GM23338 (cell line): Measurements from ENCODE around the gene PLN. TPM values are rescaled to one million over a fixed set of nuclear protein-coding genes. Genes with fewer than 3 reads are reported as not detected.

Experiments
- ATAC-seq: fragments of 200-7000 bp; cut with Tn5 transposase; 3 replicates; pipeline ENCODE4 v1.9.1; 2020
- DNase-seq: peaks from one replicate; pipeline ENCODE4 v3.0.0-alpha.2; 2015; ENCODE audit warnings: low spot score
- H2AFZ ChIP-seq: fragments of 200-600 bp; sonication (generic); 2 replicates; pipeline ENCODE4 v1.8.0; 2016; ENCODE audit warnings: antibody characterized with exemption, mild to moderate bottlenecking, moderate library complexity
- H3F3A ChIP-seq: fragments of 200-600 bp; sonication (generic); replicated peaks from 2 replicates; pipeline ENCODE4 v1.8.0; 2017; ENCODE audit warnings: antibody characterized with exemption, mixed run types, low read depth
- H3K27ac ChIP-seq: fragments of 200-600 bp; sonication (generic); 2 replicates; pipeline ENCODE4 v1.6.1; 2016; ENCODE audit warnings: low read depth
- H3K27me3 ChIP-seq: fragments of 200-600 bp; sonication (generic); 2 replicates; pipeline ENCODE4 v1.8.0; 2016; ENCODE audit warnings: mild to moderate bottlenecking, mixed run types, moderate library complexity; ENCODE audit not compliant: insufficient read depth
- H3K36me3 ChIP-seq: fragments of 200-600 bp; sonication (generic); 2 replicates; pipeline ENCODE4 v1.8.0; 2016; ENCODE audit warnings: mild to moderate bottlenecking; ENCODE audit not compliant: insufficient read depth
- H3K4me1 ChIP-seq: fragments of 200-600 bp; sonication (generic); 2 replicates; pipeline ENCODE4 v1.8.0; 2016; ENCODE audit warnings: mild to moderate bottlenecking, moderate library complexity; ENCODE audit not compliant: insufficient read depth
- H3K4me2 ChIP-seq: fragments of 200-600 bp; sonication (generic); 2 replicates; pipeline ENCODE4 v1.7.1; 2017; ENCODE audit warnings: mixed run types
- H3K4me3 ChIP-seq: fragments of 200-600 bp; sonication (generic); 2 replicates; pipeline ENCODE4 v1.6.1; 2016; ENCODE audit warnings: mixed run types
- H3K79me2 ChIP-seq: fragments of 200-600 bp; sonication (generic); replicated peaks from 2 replicates; pipeline ENCODE4 v1.8.0; 2017; ENCODE audit warnings: mild to moderate bottlenecking; ENCODE audit not compliant: insufficient read depth
- H3K9me2 ChIP-seq: fragments of 200-600 bp; sonication (generic); 2 replicates; pipeline ENCODE4 v1.8.0; 2017; ENCODE audit not compliant: insufficient read depth
- H4K20me1 ChIP-seq: fragments of 200-600 bp; sonication (generic); replicated peaks from 2 replicates; pipeline ENCODE4 v1.8.0; 2017; ENCODE audit warnings: mild to moderate bottlenecking; ENCODE audit not compliant: insufficient read depth
- H3K27ac Mint-ChIP-seq: 2 replicates; pipeline ENCODE4 v1.8.0; 2020; ENCODE audit warnings: inconsistent platforms, mild to moderate bottlenecking, moderate library complexity, mixed read lengths
- H3K27me3 Mint-ChIP-seq: 3 replicates; pipeline ENCODE4 v1.8.0; 2022; ENCODE audit warnings: low read depth, mild to moderate bottlenecking, moderate library complexity, mixed read lengths, inconsistent platforms; ENCODE audit not compliant: insufficient read depth, poor library complexity
- H3K36me3 Mint-ChIP-seq: 3 replicates; pipeline ENCODE4 v1.8.0; 2021; ENCODE audit warnings: low read depth, mild to moderate bottlenecking, inconsistent platforms, moderate library complexity, mixed read lengths
- H3K4me1 Mint-ChIP-seq: 3 replicates; pipeline ENCODE4 v1.8.0; 2020; ENCODE audit warnings: mild to moderate bottlenecking, inconsistent platforms, mixed read lengths
- H3K4me3 Mint-ChIP-seq: 3 replicates; pipeline ENCODE4 v1.8.0; 2021; ENCODE audit warnings: moderate library complexity, mild to moderate bottlenecking, inconsistent platforms, mixed read lengths
- H3K9me3 Mint-ChIP-seq: 3 replicates; pipeline ENCODE4 v1.8.0; 2020; ENCODE audit warnings: moderate library complexity, mild to moderate bottlenecking, inconsistent platforms, mixed read lengths
- CREB1 ChIP-seq: fragments of 250-450 bp; sonication (Bioruptor Pico); IDR thresholded peaks from 2 replicates; pipeline ENCODE4 v1.5.0; 2020; ENCODE audit warnings: low read depth, mild to moderate bottlenecking, moderate library complexity
- CTCF ChIP-seq, 2 experiments: fragments of 200-600 bp in 1 of 2; sonication (generic) in 1 of 2; conservative IDR thresholded peaks; 2 replicates each; pipeline versions ENCODE4 v1.5.1 to v1.6.1; 2016 to 2017; ENCODE audit warnings: antibody characterized with exemption in 2 of 2, low read depth in 2 of 2, mild to moderate bottlenecking in 2 of 2, moderate library complexity in 1 of 2
- ETS1 ChIP-seq: IDR thresholded peaks from 2 replicates; pipeline ENCODE4 v1.6.1; 2016; ENCODE audit warnings: antibody characterized with exemption
- EZH2 ChIP-seq: fragments of 200-600 bp; sonication (generic); IDR thresholded peaks from one replicate; pipeline ENCODE4 v1.8.0; 2017; ENCODE audit warnings: antibody characterized with exemption, mild to moderate bottlenecking, low read depth; ENCODE audit not compliant: unreplicated experiment
- EZH2phosphoT487 ChIP-seq: fragments of 200-600 bp; sonication (generic); IDR thresholded peaks from one replicate; pipeline ENCODE4 v1.8.1; 2018; ENCODE audit warnings: antibody characterized with exemption; ENCODE audit not compliant: unreplicated experiment
- JUNB ChIP-seq: IDR thresholded peaks from one replicate; pipeline ENCODE4 v1.6.1; 2016; ENCODE audit warnings: antibody characterized with exemption; ENCODE audit not compliant: unreplicated experiment
- NANOG ChIP-seq: IDR thresholded peaks from 2 replicates; pipeline ENCODE4 v1.6.1; 2016; ENCODE audit warnings: antibody characterized with exemption, borderline replicate concordance
- POLR2AphosphoS5 ChIP-seq: IDR thresholded peaks from 2 replicates; pipeline ENCODE4 v1.6.1; 2016; ENCODE audit warnings: antibody characterized with exemption, low read depth
- REST ChIP-seq: IDR thresholded peaks from one replicate; pipeline ENCODE4 v1.6.1; 2018; ENCODE audit warnings: antibody characterized with exemption; ENCODE audit not compliant: unreplicated experiment
- STAT1 ChIP-seq: IDR thresholded peaks from one replicate; pipeline ENCODE4 v1.6.1; 2016; ENCODE audit warnings: antibody characterized with exemption; ENCODE audit not compliant: unreplicated experiment
- ZNF114 ChIP-seq: fragments of 250-450 bp; sonication (Bioruptor Pico); IDR thresholded peaks from 2 replicates; pipeline ENCODE4 v1.5.0; 2020; ENCODE audit warnings: mild to moderate bottlenecking, moderate library complexity
- ZNF331 ChIP-seq: fragments of 250-450 bp; sonication (Bioruptor Pico); IDR thresholded peaks from 2 replicates; pipeline ENCODE4 v1.5.0; 2020; ENCODE audit warnings: low read depth, mild to moderate bottlenecking, moderate library complexity
- ZNF462 ChIP-seq: fragments of 250-450 bp; sonication (Bioruptor Pico); IDR thresholded peaks from 2 replicates; pipeline ENCODE4 v1.5.0; 2020; ENCODE audit warnings: mild to moderate bottlenecking, moderate library complexity
- polyA plus RNA-seq: library from polyadenylated mRNA; unstranded; fragments of >200 nt; fragmentation: Nextera tagmentation; extraction: Ambion mirVana; gene quantifications from 2 replicates; pipeline ENCODE4 v1.2.1, GENCODE V29; 2016
- total RNA-seq: library from RNA; depleted of rRNA; stranded (reverse); fragments of >200 nt; shearing (Covaris generic); gene quantifications from 2 replicates; pipeline ENCODE4 v1.2.3, GENCODE V29; 2014

Gene PLN
- total and polyA plus RNA-seq, 2 experiments from 2014 or later, result 0.10 TPM; not detected in 1

GRCh38 chr6:118546880-118547218 lies 1.2 kb upstream of the PLN start (continued):
- no peak for TF ChIP-seq JUNB

GRCh38 chr6:118548613-118549012 lies 517 bp downstream of the PLN start:
- H3K4me1 ChIP-seq, result peaks cover 4% of the 10 kb centered on the region; the same call in 1 of the 2 replicates
- no peak overlapping the region for H3K4me3 ChIP-seq
- Mint-ChIP-seq H3K36me3 (no peaks in the 10 kb centered on the region), H3K27ac (no peak overlapping the region), H3K9me3 (no peaks in the 10 kb centered on the region), H3K4me3 (no peak overlapping the region), H3K4me1 (peaks cover 10% of the 10 kb centered on the region; the same call in 2 of the 3 replicates), H3K27me3 (no peaks in the 10 kb centered on the region)
- no peaks in the 10 kb centered on the region for H3K27me3 ChIP-seq
- no peak for ATAC-seq
- DNase-seq, result no peak
- no peak overlapping the region for H3K4me2 ChIP-seq
- no peak overlapping the region for H2AFZ ChIP-seq
- H4K20me1 ChIP-seq, result no peaks in the 10 kb centered on the region
- H3K36me3 ChIP-seq, result no peaks in the 10 kb centered on the region
- H3F3A ChIP-seq, result no peaks in the 10 kb centered on the region
- TF ChIP-seq POLR2AphosphoS5 (no peak), EZH2 (no peak), EZH2phosphoT487 (no peak), ETS1 (no peak), CTCF (conservative IDR thresholded peaks at IDR 0.05; ENCODE audit: low read depth in 2 of 2) (no peak), JUNB (no peak), STAT1 (no peak), REST (no peak), CREB1 (no peak), ZNF114 (CRISPR knock-in tag) (no peak), ZNF331 (CRISPR knock-in tag) (no peak), NANOG (no peak), ZNF462 (no peak)
- H3K9me2 ChIP-seq, result no peaks in the 10 kb centered on the region
- H3K79me2 ChIP-seq, result no peaks in the 10 kb centered on the region
- H3K27ac ChIP-seq, result no peak overlapping the region
